Rectal smooth muscle tissue (tissue), 1 donor: ENCODE data around the gene SLC27A1.

Source experiments
- H3K27ac ChIP-seq: one replicate; pipeline ENCODE4 v1.7.0; 2013; ENCODE audit warnings: low read depth, low read length, inconsistent platforms
- H3K27me3 ChIP-seq: one replicate; pipeline ENCODE4 v1.7.0; 2013; ENCODE audit warnings: low read length; ENCODE audit not compliant: control insufficient read depth, insufficient read depth
- H3K36me3 ChIP-seq: one replicate; pipeline ENCODE4 v1.7.0; 2013; ENCODE audit warnings: low read length; ENCODE audit not compliant: control insufficient read depth, insufficient read depth
- H3K4me1 ChIP-seq: one replicate; pipeline ENCODE4 v1.7.0; 2013; ENCODE audit warnings: low read length; ENCODE audit not compliant: control insufficient read depth, insufficient read depth
- H3K4me3 ChIP-seq: one replicate; pipeline ENCODE4 v1.7.0; 2013; ENCODE audit warnings: low read length
- H3K9ac ChIP-seq: one replicate; pipeline ENCODE4 v1.7.0; 2013; ENCODE audit warnings: low read length

SLC27A1 gene

DNA sequence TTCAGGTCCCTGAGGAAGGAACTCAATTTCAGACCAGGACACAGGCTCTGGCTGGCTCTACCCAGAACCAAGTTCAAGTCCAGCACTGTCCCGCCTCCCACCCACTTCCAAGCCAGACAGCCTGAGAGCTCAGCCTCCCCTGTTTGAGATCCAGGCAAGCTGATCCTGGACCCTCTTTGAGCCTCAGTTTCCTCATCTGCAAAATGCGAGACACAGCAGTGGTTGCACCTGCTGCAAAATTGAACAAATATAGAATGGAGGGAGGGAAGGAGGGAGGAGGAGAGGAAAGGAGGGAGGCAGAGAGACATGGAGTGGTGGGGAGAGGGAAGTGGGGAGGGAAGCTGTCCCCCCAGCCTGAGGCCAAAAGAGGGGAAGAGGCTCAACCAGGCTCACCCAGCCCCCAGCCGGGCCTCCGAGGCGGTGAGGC is 22.6 kb upstream of the SLC27A1 start:
- Histone ChIP-seq H3K4me1 (no peaks in the 10 kb centered on the region), H3K4me3 (peak overlapping the region; percentile 51), H3K27me3 (peaks cover 2% of the 10 kb centered on the region), H3K27ac (no peak overlapping the region), H3K9ac (no peak overlapping the region), H3K36me3 (no peaks in the 10 kb centered on the region)

- Histone ChIP-seq H3K36me3 (no peaks in the 10 kb centered on the region), H3K27me3 (peaks cover 2% of the 10 kb centered on the region), H3K27ac (no peak within 1 kb of the TSS)
These were observed 22.0 kb upstream of the SLC27A1 start, which contains the start of gene TMEM221 for GRCh38 chr19:17448131-17448967. Gene TMEM221 (minus strand): TSS chr19:17448668. CDS start chr19:17448462, 206 bp downstream.

GRCh38 chr19:17450264-17451075 is 19.9 kb upstream of the SLC27A1 start:
- Histone ChIP-seq H3K4me3 (no peak overlapping the region), H3K27me3 (peaks cover 8% of the 10 kb centered on the region), H3K36me3 (no peaks in the 10 kb centered on the region), H3K4me1 (no peaks in the 10 kb centered on the region), H3K9ac (no peak overlapping the region), H3K27ac (no peak overlapping the region)

More at GRCh38 chr19:17448131-17448967, 22.0 kb upstream of the SLC27A1 start, which contains the start of gene TMEM221:
- no peak within 1 kb of the TSS for H3K9ac ChIP-seq
- no peaks in the 10 kb centered on the region for H3K4me1 ChIP-seq
- peak within 1 kb of the TSS; percentile 51 for H3K4me3 ChIP-seq

- no peaks in the 10 kb centered on the region for H3K36me3 ChIP-seq
- H3K27ac ChIP-seq: no peak overlapping the region
- H3K27me3 ChIP-seq: peaks cover 8% of the 10 kb centered on the region
- H3K4me1 ChIP-seq: no peaks in the 10 kb centered on the region
- H3K9ac ChIP-seq: no peak overlapping the region
- no peak overlapping the region for H3K4me3 ChIP-seq
These were observed 18.5 kb upstream of the SLC27A1 start for GRCh38 chr19:17451820-17452219.

DNA sequence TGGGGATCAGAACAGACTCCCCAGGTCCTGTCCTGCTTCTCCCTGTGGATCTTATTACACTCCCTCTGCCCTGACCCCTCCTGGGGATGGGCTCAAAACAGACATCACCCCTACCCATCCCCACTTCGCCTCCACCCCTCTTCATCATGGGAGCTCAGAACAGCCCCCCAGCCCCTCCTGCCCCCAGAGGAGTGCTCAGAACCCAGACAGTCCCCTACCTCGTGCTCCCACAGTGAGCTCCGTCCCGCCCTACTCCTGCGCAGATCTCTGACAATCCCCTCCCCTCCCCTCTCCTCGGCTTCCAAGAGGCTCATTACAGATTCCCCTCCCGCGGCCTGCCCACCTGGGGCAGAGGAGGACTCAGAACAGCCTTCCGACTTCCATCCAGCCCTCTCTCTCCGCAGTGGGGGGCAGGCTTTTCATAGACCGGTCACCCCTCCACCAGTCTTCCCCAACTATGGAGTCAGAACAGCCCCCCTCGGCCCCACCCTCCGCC is 15.7 kb upstream of the SLC27A1 start:
- Histone ChIP-seq H3K27me3 (peaks cover 11% of the 10 kb centered on the region), H3K36me3 (no peaks in the 10 kb centered on the region), H3K4me3 (no peak overlapping the region), H3K9ac (no peak overlapping the region), H3K4me1 (no peaks in the 10 kb centered on the region), H3K27ac (no peak overlapping the region)

DNA sequence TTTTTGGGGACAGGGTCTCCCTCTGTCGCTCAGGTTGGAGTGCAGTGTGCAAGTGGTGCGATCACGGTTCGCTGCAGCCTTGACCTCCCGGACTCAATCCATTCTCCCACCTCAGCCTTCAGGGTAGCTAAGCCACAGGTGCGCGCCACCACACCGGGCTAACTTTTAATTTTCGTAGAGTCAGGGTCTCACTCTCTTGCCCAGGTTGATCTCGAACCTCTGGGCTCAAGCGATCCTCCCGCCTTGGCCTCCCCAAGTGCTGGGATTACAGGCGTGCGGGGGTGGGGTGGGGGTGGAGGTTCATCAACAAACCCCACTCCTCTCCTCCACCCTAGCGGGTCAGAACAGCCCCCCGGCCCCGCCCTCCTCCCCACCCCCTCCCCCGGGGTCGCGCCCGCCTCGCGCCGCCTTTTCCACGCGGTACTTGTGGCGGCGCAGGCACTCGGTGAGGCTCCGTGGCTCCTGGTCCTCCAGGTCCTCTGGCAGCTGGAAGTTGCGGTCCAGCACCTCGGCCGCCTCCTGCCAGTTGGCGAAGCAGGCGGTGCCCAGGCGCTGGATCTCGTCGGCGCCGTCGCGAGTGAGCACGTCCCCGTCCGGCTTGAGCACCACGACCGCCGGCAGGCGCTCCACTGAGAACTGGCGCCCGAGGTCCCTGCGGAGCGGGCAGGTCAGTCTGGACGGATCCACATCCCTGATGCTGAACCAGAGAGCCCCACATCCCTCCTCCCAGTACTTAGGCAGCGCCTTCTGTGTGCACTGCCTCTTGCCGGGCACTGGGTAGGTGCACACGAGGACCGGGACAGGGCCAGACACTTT is 14.8 kb upstream of the SLC27A1 start:
- Histone ChIP-seq H3K9ac (no peak overlapping the region), H3K4me3 (no peak overlapping the region), H3K4me1 (no peaks in the 10 kb centered on the region), H3K36me3 (no peaks in the 10 kb centered on the region), H3K27ac (no peak overlapping the region), H3K27me3 (peaks cover 11% of the 10 kb centered on the region)

DNA sequence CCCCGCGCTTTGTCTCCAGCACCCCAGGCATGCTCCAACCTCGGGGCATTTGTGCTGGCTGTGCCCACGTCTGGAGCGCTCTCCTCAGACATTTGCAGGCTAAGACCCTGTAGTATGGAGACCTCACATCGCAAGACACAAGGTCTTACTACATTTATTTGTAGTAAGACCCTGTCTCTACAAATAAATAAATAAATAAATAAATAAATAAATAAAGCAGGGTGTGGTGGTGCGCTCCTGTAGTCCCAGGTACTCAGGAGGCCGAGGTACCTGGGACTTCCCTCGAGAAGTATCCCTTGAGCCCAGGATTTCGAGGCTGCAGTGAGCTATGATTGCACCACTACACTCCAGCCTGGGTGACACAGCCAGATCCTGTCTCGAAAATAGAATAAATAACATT is 14.2 kb upstream of the SLC27A1 start:
- Histone ChIP-seq H3K36me3 (no peaks in the 10 kb centered on the region), H3K27ac (no peak overlapping the region), H3K4me1 (no peaks in the 10 kb centered on the region), H3K27me3 (peaks cover 11% of the 10 kb centered on the region), H3K4me3 (no peak overlapping the region), H3K9ac (no peak overlapping the region)

DNA sequence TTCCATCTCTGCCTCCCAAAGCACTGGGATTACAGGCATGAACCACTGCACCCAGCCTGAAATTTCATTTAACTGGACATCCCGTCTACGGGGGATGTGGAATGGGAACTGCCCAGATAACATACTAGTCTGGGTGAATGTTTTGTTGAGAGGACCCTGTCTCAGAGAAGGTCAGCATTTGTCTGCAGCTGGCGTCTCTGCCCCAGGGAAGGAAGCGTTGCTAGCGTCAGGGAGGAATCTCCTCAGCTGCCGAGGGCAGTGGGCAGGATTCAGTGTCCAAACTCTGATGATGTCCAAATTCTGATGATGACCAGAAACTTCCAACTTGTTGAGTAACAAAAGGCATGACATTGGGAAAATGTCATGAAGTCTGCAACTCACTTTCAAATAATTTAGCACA is 12.7 kb upstream of the SLC27A1 start:
- Histone ChIP-seq H3K4me3 (no peak overlapping the region), H3K27ac (no peak overlapping the region), H3K9ac (no peak overlapping the region), H3K4me1 (no peaks in the 10 kb centered on the region), H3K27me3 (peaks cover 11% of the 10 kb centered on the region), H3K36me3 (no peaks in the 10 kb centered on the region)

- Histone ChIP-seq H3K4me1 (no peaks in the 10 kb centered on the region), H3K9ac (no peak overlapping the region), H3K36me3 (no peaks in the 10 kb centered on the region), H3K27ac (no peak overlapping the region), H3K27me3 (peaks cover 11% of the 10 kb centered on the region), H3K4me3 (no peak overlapping the region)
These were observed 11.4 kb upstream of the SLC27A1 start for GRCh38 chr19:17458970-17459369.

DNA sequence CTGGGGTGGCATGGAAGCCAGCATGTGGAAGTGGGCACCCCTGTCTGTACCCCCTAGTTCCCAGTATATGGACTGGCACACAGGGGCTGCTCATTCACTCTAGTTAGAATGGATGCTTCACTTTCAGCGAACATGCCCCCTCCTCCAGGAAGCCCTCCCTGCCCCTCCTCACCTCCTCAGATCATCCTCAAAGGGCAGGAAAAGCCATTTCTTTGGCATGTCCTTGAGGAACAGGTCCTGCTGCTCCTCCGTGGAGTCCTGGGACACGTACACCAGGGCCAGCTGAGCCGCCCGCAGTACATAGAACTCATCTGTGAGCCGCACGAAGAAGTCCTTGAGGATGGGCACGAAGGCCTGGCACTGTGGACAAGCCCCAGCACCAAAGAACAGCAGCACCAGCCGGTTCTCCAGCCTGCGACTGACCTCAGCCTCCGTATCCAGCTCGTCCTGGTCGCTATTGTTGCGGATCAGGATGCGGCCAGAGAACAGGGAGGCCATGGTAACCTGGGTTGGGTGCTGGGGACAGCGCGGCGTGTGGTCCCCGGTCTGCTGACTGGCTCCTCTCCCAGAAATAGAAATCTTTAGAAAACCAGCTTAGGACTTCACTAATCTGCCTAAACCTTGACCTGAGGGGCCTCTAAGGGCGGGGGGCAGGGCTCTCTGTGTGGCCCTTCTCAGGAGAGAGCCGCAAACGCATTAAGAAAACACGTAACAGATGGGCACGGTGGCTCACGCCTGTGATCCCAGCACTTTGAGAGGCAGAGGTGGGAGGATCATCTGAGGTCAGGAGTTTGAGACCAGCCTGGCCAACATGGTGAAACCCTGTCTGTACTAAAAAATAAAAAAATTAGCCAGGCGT is 9.7 kb upstream of the SLC27A1 start, which contains the start of gene NXNL1:
TSS of gene NXNL1 (minus strand) at position 555 of the 859 bp plus-strand sequence. CDS start at position 498, 57 bp downstream.
- no peak within 1 kb of the TSS for H3K27ac ChIP-seq
- H3K4me3 ChIP-seq: no peak within 1 kb of the TSS
- H3K27me3 ChIP-seq: peaks cover 5% of the 10 kb centered on the region
- no peak within 1 kb of the TSS for H3K9ac ChIP-seq
- H3K36me3 ChIP-seq: no peaks in the 10 kb centered on the region
- H3K4me1 ChIP-seq: no peaks in the 10 kb centered on the region

- Histone ChIP-seq H3K4me3 (no peak overlapping the region), H3K27ac (no peak overlapping the region), H3K4me1 (peaks cover 13% of the 10 kb centered on the region), H3K36me3 (no peaks in the 10 kb centered on the region), H3K27me3 (no peaks in the 10 kb centered on the region), H3K9ac (no peak overlapping the region)
These were observed 3.9 kb upstream of the SLC27A1 start for GRCh38 chr19:17466487-17466850.
